Fibroblast of the aortic adventitia (primary cell): ENCODE results near the gene OIT3. TPM values are rescaled to one million over a fixed set of nuclear protein-coding genes. Genes with fewer than 3 reads are reported as not detected.
A peak's percentile ranks its signal among the peaks of the same experiment; 100 is the strongest.

Source experiments
- DNase-seq: peaks from one replicate; pipeline ENCODE4 v3.0.0-alpha.2; 2010; ENCODE audit warnings: low read depth
- H3K4me3 ChIP-seq: 2 replicates; pipeline ENCODE4 v1.5.1; 2011; ENCODE audit warnings: low read depth, mild to moderate bottlenecking, control low read depth, low read length, moderate library complexity
- CTCF ChIP-seq: IDR thresholded peaks from 2 replicates; pipeline ENCODE4 v1.5.1; 2011; ENCODE audit warnings: mild to moderate bottlenecking, low read length, control low read depth, inconsistent platforms; ENCODE audit not compliant: insufficient read depth
- total RNA-seq: library from RNA; depleted of rRNA; stranded (reverse); fragments of >200 nt; gene quantifications from 2 replicates; pipeline ENCODE4 v1.2.3, GENCODE V29; 2012; ENCODE audit warnings: low replicate concordance

OIT3 gene
- total RNA-seq, 1 donor, result not detected

DNA sequence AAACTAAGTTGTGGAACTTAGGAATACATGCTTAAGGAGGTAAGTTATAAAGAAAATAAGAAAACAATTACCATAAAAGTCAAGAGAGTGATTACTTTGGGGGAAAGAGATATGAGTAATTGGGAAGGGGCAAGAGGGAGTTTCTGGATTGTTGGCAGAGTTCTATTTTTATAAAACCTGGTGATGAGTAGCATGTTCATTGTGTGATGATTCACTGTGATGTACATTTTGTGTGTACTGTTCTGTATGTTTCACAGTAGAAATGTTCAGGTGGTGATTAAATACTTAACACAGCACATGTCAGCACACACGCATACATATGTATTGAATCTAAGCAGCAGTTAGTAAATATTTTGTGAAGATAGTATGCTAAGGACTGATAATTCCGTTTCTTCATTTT lies 9.7 kb upstream of the OIT3 start:
- TF ChIP-seq CTCF, result no peak
- DNase-seq, result no peak
- H3K4me3 ChIP-seq, result no peak overlapping the region

DNA sequence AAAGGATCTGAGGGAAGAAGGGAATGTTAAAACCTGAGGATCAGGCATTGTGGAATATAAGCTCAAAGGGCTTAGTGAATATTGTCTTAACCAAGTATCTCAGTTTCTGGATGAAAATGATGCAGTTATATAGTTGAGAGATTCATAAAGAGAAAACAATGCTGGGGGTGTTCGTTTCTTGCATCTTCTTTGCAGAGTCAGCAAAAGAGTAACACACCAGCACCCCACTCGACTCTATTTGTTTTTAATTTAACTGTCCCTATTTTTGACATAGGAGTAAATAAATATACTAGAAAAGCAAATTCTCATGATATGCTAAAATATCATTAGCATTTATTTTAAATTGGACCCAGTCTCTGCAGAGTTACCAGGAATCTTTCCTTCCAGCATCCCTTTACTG lies 7.6 kb upstream of the OIT3 start:
- no peak for DNase-seq
- H3K4me3 ChIP-seq, result no peak overlapping the region
- TF ChIP-seq CTCF, result no peak

DNA sequence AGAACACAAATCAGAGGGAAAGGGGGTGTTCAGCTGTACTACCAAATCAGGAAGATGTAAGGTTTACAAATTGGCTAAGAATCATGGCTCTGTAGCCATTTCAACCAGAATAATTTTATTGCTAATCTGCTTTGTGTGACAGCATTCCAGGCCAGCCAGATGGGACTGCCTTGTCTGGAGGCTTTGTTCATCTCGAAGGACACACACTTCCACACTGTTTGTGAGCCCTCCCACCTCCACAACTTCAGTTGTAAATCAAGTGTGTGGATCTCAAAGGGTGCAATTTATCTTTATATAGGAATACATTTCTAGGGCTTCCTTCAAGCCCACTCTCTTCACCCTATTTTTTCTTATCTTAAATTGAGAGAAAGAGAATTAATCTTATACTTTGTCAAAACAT lies 6.9 kb upstream of the OIT3 start:
- no peak for TF ChIP-seq CTCF
- H3K4me3 ChIP-seq, result no peak overlapping the region

GRCh38 chr10:72887043-72887442 lies 6.5 kb upstream of the OIT3 start:
- no peak for DNase-seq
- no peak for TF ChIP-seq CTCF
- H3K4me3 ChIP-seq, result no peak overlapping the region

More for the DNA sequence above, 6.9 kb upstream of the OIT3 start:
- DNase-seq, result no peak

DNA sequence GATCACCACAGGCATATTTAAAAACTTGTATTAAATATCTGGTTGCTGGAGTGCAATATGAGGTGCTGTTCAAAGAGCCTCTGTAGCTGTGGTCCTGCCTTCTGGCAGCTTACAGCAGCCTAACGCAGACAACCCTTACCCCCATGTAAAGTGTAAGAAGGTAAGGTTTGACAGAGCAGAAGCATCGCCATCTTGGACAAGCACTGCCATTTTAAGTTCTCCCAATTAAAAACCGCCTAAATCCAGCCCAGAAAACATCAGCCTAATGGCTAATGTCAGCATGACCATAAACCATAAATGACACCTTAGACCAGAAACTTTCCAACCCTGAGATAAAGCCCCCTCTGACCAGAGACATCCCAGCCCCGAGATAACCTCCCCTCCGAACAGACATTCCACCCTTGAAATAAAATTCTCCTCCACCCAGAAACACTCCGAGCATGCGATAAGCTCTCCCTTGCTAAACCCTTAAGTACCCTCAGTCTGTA lies 5.3 kb upstream of the OIT3 start:
- no peak for TF ChIP-seq CTCF
- H3K4me3 ChIP-seq, result no peak overlapping the region
- no peak for DNase-seq

GRCh38 chr10:72889391-72889831 lies 4.1 kb upstream of the OIT3 start:
- TF ChIP-seq CTCF, result no peak

GRCh38 chr10:72890086-72890485 lies 3.5 kb upstream of the OIT3 start:
- no peak for TF ChIP-seq CTCF
- no peak for DNase-seq
- H3K4me3 ChIP-seq, result no peak overlapping the region

More at GRCh38 chr10:72889391-72889831, 4.1 kb upstream of the OIT3 start:
- no peak overlapping the region for H3K4me3 ChIP-seq
- DNase-seq, result peak; percentile 22
